Lower leg skin (tissue), 3 donors: ENCODE measurements around the gene PDS5B.

Experiments
- POLR2A ChIP-seq, 2 donors: fragments of 450-650 bp; IDR thresholded peaks; one replicate each; pipeline ENCODE4 v1.6.1; 2016 to 2017; ENCODE audit warnings: antibody characterized with exemption in 2 of 2, mild to moderate bottlenecking in 1 of 2, moderate library complexity in 1 of 2
- TF ChIP-seq, protein P1 (sequence below), 3 donors: fragments of 450-650 bp; IDR thresholded peaks; one replicate each; pipeline ENCODE4 v1.5.1; 2016; ENCODE audit warnings: antibody characterized with exemption in 3 of 3, mild to moderate bottlenecking in 3 of 3, moderate library complexity in 2 of 3

DNA sequence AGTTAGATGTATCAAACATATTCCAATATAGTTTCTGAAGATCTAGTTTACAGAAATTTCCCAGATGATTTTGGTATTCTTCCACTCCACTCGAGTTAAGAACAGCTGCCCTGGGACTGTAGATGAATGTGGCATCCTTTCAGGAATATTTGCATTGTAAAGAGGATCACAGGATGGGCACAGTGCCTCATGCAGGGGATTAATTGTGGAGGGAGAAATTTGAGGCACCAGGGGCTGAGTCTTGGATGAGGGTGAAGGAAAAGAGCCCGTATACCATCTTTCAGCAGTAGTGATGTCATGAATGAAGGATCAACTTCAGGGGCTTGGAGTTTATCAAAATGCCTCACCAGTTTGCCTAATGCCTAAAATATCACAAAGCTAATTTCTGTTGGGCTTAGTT is 4.0 kb upstream of the PDS5B start:
- TF ChIP-seq, protein P1, sequence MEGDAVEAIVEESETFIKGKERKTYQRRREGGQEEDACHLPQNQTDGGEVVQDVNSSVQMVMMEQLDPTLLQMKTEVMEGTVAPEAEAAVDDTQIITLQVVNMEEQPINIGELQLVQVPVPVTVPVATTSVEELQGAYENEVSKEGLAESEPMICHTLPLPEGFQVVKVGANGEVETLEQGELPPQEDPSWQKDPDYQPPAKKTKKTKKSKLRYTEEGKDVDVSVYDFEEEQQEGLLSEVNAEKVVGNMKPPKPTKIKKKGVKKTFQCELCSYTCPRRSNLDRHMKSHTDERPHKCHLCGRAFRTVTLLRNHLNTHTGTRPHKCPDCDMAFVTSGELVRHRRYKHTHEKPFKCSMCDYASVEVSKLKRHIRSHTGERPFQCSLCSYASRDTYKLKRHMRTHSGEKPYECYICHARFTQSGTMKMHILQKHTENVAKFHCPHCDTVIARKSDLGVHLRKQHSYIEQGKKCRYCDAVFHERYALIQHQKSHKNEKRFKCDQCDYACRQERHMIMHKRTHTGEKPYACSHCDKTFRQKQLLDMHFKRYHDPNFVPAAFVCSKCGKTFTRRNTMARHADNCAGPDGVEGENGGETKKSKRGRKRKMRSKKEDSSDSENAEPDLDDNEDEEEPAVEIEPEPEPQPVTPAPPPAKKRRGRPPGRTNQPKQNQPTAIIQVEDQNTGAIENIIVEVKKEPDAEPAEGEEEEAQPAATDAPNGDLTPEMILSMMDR (IDR thresholded peaks at IDR 0.05) = no peak
- no peak for TF ChIP-seq POLR2A (IDR thresholded peaks at IDR 0.05)
